ENCODE results near the gene RPS3. TPM values are rescaled to one million over a fixed set of nuclear protein-coding genes. Genes with fewer than 3 reads are reported as not detected.

Gene RPS3
- total and polyA plus RNA-seq, 9 of the 15 experiments (the other 6 are each of a cell fraction or from before 2014, with no cell fraction given), result 2,700 to 5,771 (median 3,679) TPM

DNA sequence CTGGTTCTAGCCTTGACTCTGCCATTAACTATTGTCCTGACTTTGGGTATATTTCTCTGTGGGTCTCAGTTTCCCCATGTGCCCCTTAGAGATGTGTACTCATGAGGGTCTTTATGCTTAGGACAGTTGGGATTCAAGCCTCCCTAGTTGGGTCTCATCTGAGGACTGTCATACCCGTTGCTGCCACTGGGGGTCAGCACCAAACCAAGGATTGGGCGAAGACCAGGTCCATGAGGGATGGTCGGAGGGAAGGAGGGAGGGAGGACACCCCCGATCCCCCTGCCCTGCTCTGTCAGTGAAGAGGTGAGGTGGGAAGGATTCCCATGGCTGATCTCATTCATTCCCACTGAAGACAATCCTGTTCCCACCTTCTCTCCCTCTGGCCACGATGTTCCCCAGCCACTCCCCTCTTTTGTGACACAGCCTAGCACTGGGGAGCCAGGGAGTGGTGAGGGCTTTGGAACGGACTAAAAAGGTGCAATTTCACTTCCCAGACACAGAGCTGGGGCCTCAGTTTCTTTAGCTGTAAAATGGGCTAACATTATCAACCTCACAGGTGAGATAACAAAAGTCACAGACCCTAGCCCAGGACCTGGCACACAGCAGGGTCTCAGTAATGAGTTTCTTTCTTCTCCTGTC is 46.1 kb downstream of the RPS3 start (continued):
- 0 out of 4 replicates have a peak, but pooled peaks of 1 of the 2 experiments have one; percentile 51 for TF ChIP-seq TEAD1 (CRISPR knock-in tag; IDR thresholded peaks at IDR 0.05)
- TF ChIP-seq CBFA2T2 (conservative IDR thresholded peaks at IDR 0.05), result no peak
- no peak for TF ChIP-seq HDAC6 (IDR thresholded peaks at IDR 0.05; ENCODE audit: low read depth, low read length)
- peak; percentile 29; the same call in 1 of the 2 replicates for TF ChIP-seq ZKSCAN1 (IDR thresholded peaks at IDR 0.05; ENCODE audit: low read depth, low read length)
- peak; percentile 56 to 72; a peak in 3 of 4 replicates for TF ChIP-seq MAZ (CRISPR knock-in tag; conservative IDR thresholded peaks at IDR 0.05 in 1 of 2, IDR thresholded peaks at IDR 0.05 in 1 of 2)
- TF ChIP-seq, protein P1, sequence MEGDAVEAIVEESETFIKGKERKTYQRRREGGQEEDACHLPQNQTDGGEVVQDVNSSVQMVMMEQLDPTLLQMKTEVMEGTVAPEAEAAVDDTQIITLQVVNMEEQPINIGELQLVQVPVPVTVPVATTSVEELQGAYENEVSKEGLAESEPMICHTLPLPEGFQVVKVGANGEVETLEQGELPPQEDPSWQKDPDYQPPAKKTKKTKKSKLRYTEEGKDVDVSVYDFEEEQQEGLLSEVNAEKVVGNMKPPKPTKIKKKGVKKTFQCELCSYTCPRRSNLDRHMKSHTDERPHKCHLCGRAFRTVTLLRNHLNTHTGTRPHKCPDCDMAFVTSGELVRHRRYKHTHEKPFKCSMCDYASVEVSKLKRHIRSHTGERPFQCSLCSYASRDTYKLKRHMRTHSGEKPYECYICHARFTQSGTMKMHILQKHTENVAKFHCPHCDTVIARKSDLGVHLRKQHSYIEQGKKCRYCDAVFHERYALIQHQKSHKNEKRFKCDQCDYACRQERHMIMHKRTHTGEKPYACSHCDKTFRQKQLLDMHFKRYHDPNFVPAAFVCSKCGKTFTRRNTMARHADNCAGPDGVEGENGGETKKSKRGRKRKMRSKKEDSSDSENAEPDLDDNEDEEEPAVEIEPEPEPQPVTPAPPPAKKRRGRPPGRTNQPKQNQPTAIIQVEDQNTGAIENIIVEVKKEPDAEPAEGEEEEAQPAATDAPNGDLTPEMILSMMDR (IDR thresholded peaks at IDR 0.05 in 2 of 3, conservative IDR thresholded peaks at IDR 0.05 in 1 of 3; ENCODE audit: insufficient read depth in 2 of 3, low read depth in 1 of 3, low read length in 3 of 3), result peak; percentile 91 to 99 (median 95)
- TF ChIP-seq KLF16 (IDR thresholded peaks at IDR 0.05), result 0 out of 2 replicates have a peak, but pooled peaks have one; percentile 21
- TF ChIP-seq KLF6 (CRISPR knock-in tag; IDR thresholded peaks at IDR 0.05; ENCODE audit: borderline replicate concordance), result 0 out of 2 replicates have a peak, but pooled peaks have one; percentile 25
- TF ChIP-seq BCOR (IDR thresholded peaks at IDR 0.05), result peak; percentile 26; the same call in 1 of the 2 replicates
- no peak for TF ChIP-seq SRSF7 (optimal IDR thresholded peaks at IDR 0.05; ENCODE audit: low read depth, low read length)
- TF ChIP-seq EP300 (IDR thresholded peaks at IDR 0.05; ENCODE audit: low read length), result no peak
- 0 out of 2 replicates have a peak, but pooled peaks have one; percentile 10 for TF ChIP-seq GATAD2A (IDR thresholded peaks at IDR 0.05)
- TF ChIP-seq PPARD (CRISPR knock-in tag; IDR thresholded peaks at IDR 0.05), result no peak
- TF ChIP-seq CHD2 (IDR thresholded peaks at IDR 0.05; ENCODE audit: low read depth, low read length), result 0 out of 2 replicates have a peak, but pooled peaks have one; percentile 24
- 0 out of 2 replicates have a peak, but pooled peaks have one; percentile 27 for TF ChIP-seq OTX1 (CRISPR knock-in tag; IDR thresholded peaks at IDR 0.05)
- no peak for TF ChIP-seq PYGO2 (tag; IDR thresholded peaks at IDR 0.05)
- TF ChIP-seq RAD21 (CRISPR knock-in tag; conservative IDR thresholded peaks at IDR 0.05 in 1 of 2, IDR thresholded peaks at IDR 0.05 in 1 of 2), result peak; percentile 98 to 99
- no peak for TF ChIP-seq ZFP30 (CRISPR knock-in tag; IDR thresholded peaks at IDR 0.05; ENCODE audit: borderline replicate concordance)
- no peak for TF ChIP-seq POLR2AphosphoS5 (IDR thresholded peaks at IDR 0.05; ENCODE audit: control insufficient read depth, insufficient read depth, low read depth, low read length)
- TF ChIP-seq JUND (IDR thresholded peaks at IDR 0.05; ENCODE audit: borderline replicate concordance, low read depth, low read length), result peak; percentile 46; the same call in 1 of the 2 replicates
- TF ChIP-seq JUND (tag; IDR thresholded peaks at IDR 0.05; ENCODE audit: borderline replicate concordance, low read depth, low read length), result no peak
- TF ChIP-seq RHOXF2B (CRISPR knock-in tag; conservative IDR thresholded peaks at IDR 0.05), result no peak
- peak; percentile 93 for TF ChIP-seq STAG1 (CRISPR knock-in tag; IDR thresholded peaks at IDR 0.05; ENCODE audit: borderline replicate concordance)
- 0 out of 2 replicates have a peak, but pooled peaks have one; percentile 27 for TF ChIP-seq ATF7 (IDR thresholded peaks at IDR 0.05)
- peak; percentile 70 for TF ChIP-seq RB1 (IDR thresholded peaks at IDR 0.05; ENCODE audit: low read depth)
- TF ChIP-seq ERF (CRISPR knock-in tag; IDR thresholded peaks at IDR 0.05), result peak; percentile 36; the same call in 1 of the 2 replicates

Data from K562 (cell line).